Effector memory CD8-positive, alpha-beta T cell (primary cell): ENCODE data around the gene ZNF530.

Experiments
- ATAC-seq: fragments of 150-1000 bp; cut with Tn5 transposase; replicated peaks from 2 replicates; pipeline ENCODE4 v1.10.0; 2021; ENCODE audit warnings: mild to moderate bottlenecking, moderate library complexity
- DNase-seq, 3 experiments: peaks; one replicate each; pipeline ENCODE4 v3.0.0; 2021
- H3K27ac Mint-ChIP-seq, 2 donors: one replicate each; pipeline ENCODE4 v1.8.0; 2022; ENCODE audit warnings: mild to moderate bottlenecking in 2 of 2, mixed read lengths in 2 of 2, moderate library complexity in 2 of 2
- H3K27me3 Mint-ChIP-seq, 2 donors: one replicate each; pipeline ENCODE4 v1.8.0; 2022; ENCODE audit warnings: mixed read lengths in 2 of 2
- H3K36me3 Mint-ChIP-seq: one replicate; pipeline ENCODE4 v1.8.0; 2022; ENCODE audit warnings: mild to moderate bottlenecking, moderate library complexity, mixed read lengths; ENCODE audit not compliant: insufficient read depth
- H3K4me1 Mint-ChIP-seq, 2 donors: one replicate each; pipeline ENCODE4 v1.8.0; 2022; ENCODE audit warnings: low read depth in 2 of 2, mixed read lengths in 2 of 2
- H3K4me3 Mint-ChIP-seq, 2 donors: one replicate each; pipeline ENCODE4 v1.8.0; 2022; ENCODE audit warnings: mild to moderate bottlenecking in 2 of 2, mixed read lengths in 2 of 2, moderate library complexity in 2 of 2
- H3K9me3 Mint-ChIP-seq, 2 donors: one replicate each; pipeline ENCODE4 v1.8.0; 2022; ENCODE audit warnings: mixed read lengths in 2 of 2

The ZNF530 gene

DNA sequence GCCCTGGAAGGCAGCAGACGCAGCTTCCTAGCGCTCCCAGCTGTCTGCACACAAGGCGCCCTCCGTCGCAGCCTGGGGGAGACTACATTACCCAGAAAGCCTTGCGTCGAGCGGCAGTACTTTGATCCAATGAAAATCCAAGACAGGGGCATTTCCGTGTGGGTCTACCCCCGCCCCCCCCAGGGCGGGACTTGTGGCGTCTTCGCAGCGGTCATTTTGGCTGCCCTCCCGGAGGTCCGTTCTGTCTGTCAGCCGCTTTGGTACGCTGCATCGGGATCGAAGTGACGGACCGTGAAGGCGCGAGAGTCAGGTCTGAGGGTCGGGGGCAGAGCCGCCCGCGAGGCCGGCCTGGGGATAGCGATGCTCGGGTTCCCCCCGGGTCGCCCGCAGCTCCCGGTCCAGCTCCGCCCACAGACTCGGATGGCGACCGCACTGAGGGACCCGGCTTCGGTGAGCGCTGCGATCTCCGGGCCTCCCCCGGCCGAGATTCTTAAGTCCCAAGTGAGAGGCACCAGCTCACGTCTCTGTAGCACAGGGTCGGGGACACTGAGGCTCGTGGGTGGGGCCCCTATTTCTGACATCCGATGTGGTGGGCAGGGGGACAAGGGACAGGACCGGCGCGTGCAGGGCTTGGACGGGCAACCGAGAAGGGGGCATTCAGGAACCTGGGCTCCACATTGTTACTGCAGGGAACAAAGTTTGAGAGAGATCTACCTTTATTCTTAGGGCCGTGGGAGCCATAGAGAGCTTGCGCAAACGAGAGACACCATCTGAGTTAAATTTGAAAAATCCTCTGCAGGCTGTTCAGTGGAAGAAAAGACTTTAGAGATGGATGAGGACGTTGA is 33.5 kb downstream of the ZNF530 start, which contains the start of gene ZNF211:
TSS of gene ZNF211 (plus strand) at position 182 of the 845 bp plus-strand sequence. CDS start at position 361, 179 bp downstream.
- Mint-ChIP-seq H3K27ac (peak within 1 kb of the TSS; percentile 90 to 97), H3K9me3 (peaks cover 8 to 11% of the 10 kb centered on the region in 2 donors), H3K27me3 (no peaks in the 10 kb centered on the region), H3K36me3 (peaks cover 31% of the 10 kb centered on the region), H3K4me3 (peak within 1 kb of the TSS; percentile 92 to 95), H3K4me1 (peaks cover 18 to 23% of the 10 kb centered on the region in 2 donors)
- DNase-seq (peak; percentile 81 to 87 (median 83)), ATAC-seq (peak; percentile 100)

GRCh38 chr19:57633832-57634131 is 34.1 kb downstream of the ZNF530 start:
- Mint-ChIP-seq H3K4me3 (peak overlapping the region; percentile 92 to 95), H3K4me1 (peaks cover 18 to 23% of the 10 kb centered on the region in 2 donors), H3K9me3 (peaks cover 8 to 16% of the 10 kb centered on the region in 2 donors), H3K27ac (peak overlapping the region; percentile 90 to 97), H3K27me3 (no peaks in the 10 kb centered on the region), H3K36me3 (peaks cover 35% of the 10 kb centered on the region)
- no peak for DNase-seq
- ATAC-seq = no peak

DNA sequence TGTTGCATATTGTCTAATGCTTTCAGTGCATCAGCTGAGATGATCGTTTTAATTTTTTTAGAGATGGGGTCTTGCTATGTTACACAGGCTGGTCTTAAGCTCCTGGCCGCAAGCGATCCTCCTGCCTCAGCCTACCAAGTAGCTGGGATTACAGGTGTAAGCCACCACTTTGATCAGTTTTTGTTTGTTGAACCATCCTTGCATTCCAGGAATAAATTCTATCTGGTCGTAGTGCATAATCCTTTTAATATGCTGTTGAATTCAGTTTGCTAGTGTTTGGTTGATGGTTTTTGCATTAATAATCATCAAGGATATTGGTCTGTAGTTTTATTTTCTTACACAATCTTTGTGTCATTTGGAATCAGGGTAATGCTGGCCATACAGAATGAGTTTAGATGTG is 37.7 kb downstream of the ZNF530 start:
- H3K27me3 Mint-ChIP-seq = no peaks in the 10 kb centered on the region
- peaks cover 18 to 23% of the 10 kb centered on the region in 2 donors for H3K4me1 Mint-ChIP-seq
- no peak for ATAC-seq
- peaks cover 59% of the 10 kb centered on the region for H3K36me3 Mint-ChIP-seq
- no peak overlapping the region for H3K4me3 Mint-ChIP-seq
- H3K27ac Mint-ChIP-seq = no peak overlapping the region
- DNase-seq = no peak
- peaks cover 10 to 25% of the 10 kb centered on the region in 2 donors for H3K9me3 Mint-ChIP-seq

- Mint-ChIP-seq H3K36me3 (peaks cover 40% of the 10 kb centered on the region), H3K4me3 (no peak overlapping the region)
These were observed 42.1 kb downstream of the ZNF530 start for GRCh38 chr19:57641715-57642234.

DNA sequence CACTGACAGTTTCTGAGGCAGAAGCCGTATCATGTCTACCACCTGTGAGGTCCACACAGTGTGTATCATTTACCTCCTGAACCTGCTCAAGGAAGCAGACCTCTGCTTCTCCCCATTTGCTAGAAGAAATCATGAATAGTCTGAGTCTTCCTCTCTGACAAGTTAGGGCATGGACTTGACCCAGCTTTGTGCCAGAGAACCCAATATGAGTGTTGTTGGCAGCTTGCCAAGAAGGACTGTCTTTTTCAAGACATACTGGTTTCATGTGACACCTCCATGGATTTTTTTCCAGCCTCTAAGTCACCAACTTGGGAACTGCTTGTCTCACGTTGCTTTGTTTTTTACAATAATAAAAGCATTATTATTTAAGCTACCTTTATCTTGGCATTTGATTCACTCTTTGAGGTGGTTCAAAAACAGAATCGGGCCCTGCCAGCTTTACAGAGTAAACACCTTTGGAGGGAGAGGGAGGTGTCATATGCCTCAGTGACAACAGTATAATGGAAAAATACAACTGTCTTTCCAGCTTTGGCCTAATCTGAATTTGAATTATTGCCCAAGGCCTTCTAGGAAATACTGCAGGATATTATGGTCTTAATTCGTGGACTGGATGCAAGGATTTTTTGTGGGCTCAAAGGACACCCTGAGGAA is 42.8 kb downstream of the ZNF530 start:
- ATAC-seq = no peak
- no peak overlapping the region for H3K27ac Mint-ChIP-seq

More at GRCh38 chr19:57641715-57642234, 42.1 kb downstream of the ZNF530 start:
- peaks cover 10 to 25% of the 10 kb centered on the region in 2 donors for H3K9me3 Mint-ChIP-seq
- no peak for ATAC-seq
- H3K27me3 Mint-ChIP-seq = no peaks in the 10 kb centered on the region
- H3K4me1 Mint-ChIP-seq = no peaks in the 10 kb centered on the region
- H3K27ac Mint-ChIP-seq = no peak overlapping the region
- DNase-seq = no peak

DNA sequence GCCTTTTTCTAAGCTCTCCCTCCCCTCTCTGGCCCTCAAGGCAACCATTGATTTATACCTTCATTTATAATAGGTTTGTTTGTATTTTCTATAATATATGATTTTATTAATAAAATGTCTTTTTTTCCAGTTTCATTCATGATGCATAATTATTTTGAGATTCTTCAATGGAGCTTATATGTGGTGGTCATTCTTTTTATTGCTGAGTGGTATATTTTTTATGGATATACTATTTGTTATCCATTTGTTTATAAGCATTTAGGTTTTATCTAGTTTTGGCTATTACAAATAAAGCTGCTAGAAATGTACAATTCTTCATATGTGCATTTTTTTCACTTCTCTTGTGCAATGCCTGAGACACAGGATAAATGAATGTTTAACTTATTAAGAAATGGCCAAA is 44.0 kb downstream of the ZNF530 start:
- Mint-ChIP-seq H3K36me3 (peaks cover 29% of the 10 kb centered on the region), H3K27me3 (no peaks in the 10 kb centered on the region), H3K9me3 (peaks cover 8 to 17% of the 10 kb centered on the region in 2 donors), H3K4me3 (no peak overlapping the region), H3K27ac (no peak overlapping the region), H3K4me1 (no peaks in the 10 kb centered on the region)
- ATAC-seq (no peak), DNase-seq (no peak)

More for the DNA sequence above, 42.8 kb downstream of the ZNF530 start:
- Mint-ChIP-seq H3K36me3 (peaks cover 38% of the 10 kb centered on the region), H3K9me3 (peaks cover 8 to 25% of the 10 kb centered on the region in 2 donors), H3K4me3 (no peak overlapping the region), H3K27me3 (no peaks in the 10 kb centered on the region), H3K4me1 (no peaks in the 10 kb centered on the region)
- no peak for DNase-seq

DNA sequence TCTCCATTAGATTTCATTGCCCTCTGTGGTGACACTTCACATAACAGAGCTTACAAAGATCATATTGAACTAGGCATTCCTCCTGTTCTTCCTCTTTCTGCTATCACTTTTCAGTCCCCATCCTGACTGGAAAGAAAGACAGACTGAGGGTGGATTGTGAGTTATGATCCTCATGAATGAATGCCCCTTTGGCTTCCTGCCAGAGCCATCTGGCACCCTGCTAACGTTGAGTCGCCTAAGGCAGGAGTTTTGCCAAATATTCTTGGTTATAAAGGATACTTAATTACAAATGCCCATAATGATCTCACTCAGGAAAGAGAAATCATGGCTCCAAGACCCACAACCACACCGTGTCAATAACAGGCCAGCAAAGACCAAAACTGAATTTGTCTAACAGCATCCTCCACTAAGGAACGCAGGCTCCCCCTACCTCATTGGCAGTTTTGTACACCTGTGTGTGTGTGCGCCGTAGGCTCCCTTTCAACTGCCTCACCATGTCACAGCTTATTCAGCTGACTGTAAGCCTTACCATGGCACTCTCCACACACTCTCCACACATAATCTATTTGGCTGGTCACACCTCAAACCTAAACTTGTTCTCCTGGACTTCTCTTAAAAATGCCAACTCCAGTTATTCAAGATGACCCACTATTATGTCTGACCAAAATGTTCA is 48.8 kb downstream of the ZNF530 start:
- H3K27me3 Mint-ChIP-seq = peaks cover 17 to 18% of the 10 kb centered on the region in 2 donors
- H3K4me1 Mint-ChIP-seq = peaks cover 4 to 8% of the 10 kb centered on the region in 2 donors
- no peak overlapping the region for H3K27ac Mint-ChIP-seq
- no peak for DNase-seq
- no peak for ATAC-seq
- peaks cover 4% of the 10 kb centered on the region for H3K36me3 Mint-ChIP-seq
- peaks cover 16 to 18% of the 10 kb centered on the region in 2 donors for H3K9me3 Mint-ChIP-seq
- H3K4me3 Mint-ChIP-seq = no peak overlapping the region

DNA sequence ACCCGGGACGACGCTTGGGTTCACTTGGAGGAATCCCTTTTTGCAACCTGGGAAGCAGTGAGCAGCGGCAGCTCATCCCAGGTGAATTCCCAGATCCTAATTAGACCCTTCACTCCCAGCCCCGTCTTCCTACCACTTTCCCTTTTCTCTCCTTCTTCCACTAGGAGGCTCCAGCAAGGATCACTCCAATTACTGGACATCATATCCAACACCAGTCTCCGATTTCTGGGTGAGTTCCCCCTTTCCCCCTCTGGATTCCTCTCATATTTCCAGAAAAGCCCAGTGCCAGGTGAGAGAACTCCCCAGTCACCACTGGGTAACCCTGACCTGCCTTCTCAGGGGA is 51.9 kb downstream of the ZNF530 start:
- no peak for ATAC-seq
- peaks cover 4 to 8% of the 10 kb centered on the region in 2 donors for H3K4me1 Mint-ChIP-seq
- no peak overlapping the region for H3K27ac Mint-ChIP-seq
- no peak for DNase-seq
- no peaks in the 10 kb centered on the region for H3K36me3 Mint-ChIP-seq
- H3K27me3 Mint-ChIP-seq = peaks cover 43 to 49% of the 10 kb centered on the region in 2 donors
- peak overlapping the region in 1 of 2 donors; percentile 23 for H3K4me3 Mint-ChIP-seq
- H3K9me3 Mint-ChIP-seq = peaks cover 33 to 48% of the 10 kb centered on the region in 2 donors

GRCh38 chr19:57653689-57654088 is 54.0 kb downstream of the ZNF530 start:
- Mint-ChIP-seq H3K4me3 (no peak overlapping the region), H3K4me1 (peaks cover 4 to 8% of the 10 kb centered on the region in 2 donors), H3K27me3 (peaks cover 45 to 53% of the 10 kb centered on the region in 2 donors)

GRCh38 chr19:57655443-57655842 is 55.8 kb downstream of the ZNF530 start:
- no peak for DNase-seq
- Mint-ChIP-seq H3K27ac (no peak overlapping the region), H3K27me3 (peaks cover 46 to 53% of the 10 kb centered on the region in 2 donors), H3K4me3 (no peak overlapping the region), H3K9me3 (peaks cover 34 to 49% of the 10 kb centered on the region in 2 donors), H3K36me3 (no peaks in the 10 kb centered on the region), H3K4me1 (peaks cover 4 to 8% of the 10 kb centered on the region in 2 donors)
- no peak for ATAC-seq

More at GRCh38 chr19:57653689-57654088, 54.0 kb downstream of the ZNF530 start:
- no peaks in the 10 kb centered on the region for H3K36me3 Mint-ChIP-seq
- ATAC-seq (no peak), DNase-seq (no peak)
- H3K9me3 Mint-ChIP-seq = peaks cover 34 to 49% of the 10 kb centered on the region in 2 donors
- no peak overlapping the region for H3K27ac Mint-ChIP-seq

DNA sequence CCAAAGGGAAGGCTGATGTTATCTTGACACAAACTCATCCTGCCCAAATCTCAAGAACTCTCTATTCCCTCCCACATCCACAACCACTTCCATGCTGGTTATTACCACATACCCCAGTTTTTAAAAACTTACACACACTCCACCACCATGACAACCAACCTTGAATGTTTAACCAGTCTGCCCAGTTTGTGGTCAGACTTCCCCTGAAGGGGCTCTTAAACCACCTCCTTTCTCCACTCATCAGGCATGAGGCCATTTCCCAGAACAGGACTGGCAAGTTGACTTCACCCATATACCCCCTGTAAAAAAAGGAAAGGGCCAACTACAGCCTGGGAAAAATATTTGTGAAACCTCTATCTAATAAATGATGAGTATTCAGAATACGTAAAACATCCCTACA is 56.7 kb downstream of the ZNF530 start:
- no peak overlapping the region for H3K4me3 Mint-ChIP-seq
- DNase-seq = no peak
- peaks cover 53% of the 10 kb centered on the region in 2 donors for H3K27me3 Mint-ChIP-seq
- peaks cover 32 to 48% of the 10 kb centered on the region in 2 donors for H3K9me3 Mint-ChIP-seq
- peaks cover 4 to 6% of the 10 kb centered on the region in 2 donors for H3K4me1 Mint-ChIP-seq
- no peak overlapping the region for H3K27ac Mint-ChIP-seq
- H3K36me3 Mint-ChIP-seq = no peaks in the 10 kb centered on the region
- ATAC-seq = no peak
